ENCODE data around the gene MARK1.

MARK1 gene

DNA sequence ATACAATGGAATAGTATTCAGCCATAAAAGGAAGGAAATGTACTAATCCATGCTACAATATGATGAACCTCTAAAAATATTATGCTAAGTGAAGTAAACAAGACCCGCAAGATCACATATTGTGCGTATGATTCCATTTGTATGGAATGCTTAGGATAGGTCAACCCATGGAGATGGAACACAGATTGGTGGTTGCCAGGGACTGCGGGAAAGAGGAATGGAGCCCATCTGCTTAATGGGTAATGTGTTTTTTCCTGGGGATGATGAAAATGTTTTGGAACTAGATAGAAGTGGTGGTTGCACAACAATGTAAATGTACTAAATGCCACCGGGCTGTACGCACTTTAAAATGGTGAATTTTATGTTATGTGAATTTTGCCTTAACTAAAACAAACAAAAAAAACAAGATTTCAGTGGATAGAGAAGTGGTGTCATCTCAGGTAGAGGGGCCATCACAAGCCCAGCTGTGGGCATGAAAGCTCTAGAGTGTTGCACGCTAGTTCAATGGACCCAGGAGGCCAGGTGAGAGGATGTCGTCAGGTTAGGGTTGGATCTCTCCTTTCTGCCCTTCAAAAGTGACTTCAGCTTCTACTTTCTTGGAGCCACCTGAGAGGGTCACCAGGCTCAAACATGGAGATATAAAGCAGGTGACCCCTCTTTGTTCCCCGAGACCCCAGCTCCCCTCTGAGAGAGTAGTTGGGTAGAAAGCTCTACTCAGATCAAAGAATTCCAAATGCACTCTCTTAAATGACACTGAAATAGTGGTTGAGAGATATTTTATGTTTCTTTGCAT is 164.7 kb downstream of the MARK1 start:
- no peak for DNase-seq

DNA sequence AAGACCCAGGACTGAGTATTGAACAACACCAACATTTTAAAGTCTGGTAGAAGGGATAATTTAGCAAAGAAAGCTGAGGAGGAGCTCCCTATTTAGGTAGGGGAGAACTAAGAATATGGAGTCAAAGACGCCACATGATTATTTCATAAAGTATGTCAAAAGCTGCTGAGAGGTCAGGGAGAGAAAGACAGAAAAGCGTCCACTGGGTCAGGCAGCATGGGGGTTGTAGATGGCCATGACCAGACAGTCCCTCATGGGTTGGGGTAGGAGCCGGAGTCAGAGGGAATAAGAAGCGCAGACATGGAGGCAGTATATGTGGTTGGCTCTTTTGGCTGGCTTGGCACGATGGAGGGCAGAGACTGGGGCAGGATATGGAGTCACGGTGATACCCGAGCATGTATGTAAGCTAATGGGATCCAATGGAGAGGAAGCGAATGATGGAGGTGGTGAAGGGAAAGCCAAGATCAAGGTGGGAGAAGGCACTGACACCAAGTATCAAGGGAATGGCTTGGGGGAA is 167.0 kb downstream of the MARK1 start:
- DNase-seq: peak; percentile 21

DNA sequence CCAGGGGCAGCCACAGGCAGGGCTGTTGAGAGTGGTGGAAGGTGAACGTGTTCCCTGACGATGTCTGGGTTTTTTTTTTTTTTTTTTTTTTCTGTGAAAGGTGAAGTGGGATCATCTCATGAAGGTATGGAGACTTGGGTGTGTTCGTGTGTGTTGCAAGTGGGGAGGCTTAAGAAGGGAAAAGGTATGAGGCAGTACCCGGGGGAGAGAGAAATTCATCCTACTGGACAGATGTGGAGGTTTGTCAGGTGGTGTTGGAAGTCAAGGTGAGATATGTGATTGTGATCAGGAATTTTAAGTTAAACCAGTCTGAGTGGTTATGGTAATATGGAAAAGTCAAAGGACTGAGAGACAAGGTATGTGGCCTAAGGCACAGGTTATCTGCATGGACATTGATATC is 167.5 kb downstream of the MARK1 start:
- DNase-seq: no peak

DNA sequence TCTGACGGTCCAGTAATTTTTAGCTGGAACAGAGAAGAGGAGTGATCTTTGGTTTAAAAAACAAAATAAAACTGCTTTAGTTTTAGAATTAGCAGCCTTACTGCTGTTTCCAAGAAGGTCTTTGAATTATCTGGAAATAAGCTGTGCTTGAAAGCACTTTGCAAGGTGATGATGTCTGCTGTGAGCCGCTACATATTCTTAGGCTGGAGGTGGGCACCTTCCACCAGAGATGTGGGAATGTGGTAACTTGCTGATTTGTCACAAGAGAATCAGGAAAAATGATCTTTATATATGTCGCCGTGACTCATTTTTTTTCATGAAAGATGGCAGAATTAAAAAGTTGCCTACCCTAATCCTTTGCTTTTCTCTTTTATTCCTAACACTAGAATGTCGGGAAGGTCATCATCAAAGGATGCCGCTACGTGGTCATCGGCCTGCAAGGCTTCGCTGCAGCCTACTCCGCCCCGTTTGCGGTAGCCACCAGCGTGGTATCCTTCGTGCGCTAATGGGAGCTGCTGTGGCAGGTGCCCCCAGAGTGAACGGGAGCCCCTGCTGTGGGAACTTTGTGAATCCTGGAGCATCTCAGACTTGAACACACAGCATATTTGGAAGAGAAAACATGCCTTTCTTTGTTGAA is 168.4 kb downstream of the MARK1 start:
- DNase-seq: no peak

DNA sequence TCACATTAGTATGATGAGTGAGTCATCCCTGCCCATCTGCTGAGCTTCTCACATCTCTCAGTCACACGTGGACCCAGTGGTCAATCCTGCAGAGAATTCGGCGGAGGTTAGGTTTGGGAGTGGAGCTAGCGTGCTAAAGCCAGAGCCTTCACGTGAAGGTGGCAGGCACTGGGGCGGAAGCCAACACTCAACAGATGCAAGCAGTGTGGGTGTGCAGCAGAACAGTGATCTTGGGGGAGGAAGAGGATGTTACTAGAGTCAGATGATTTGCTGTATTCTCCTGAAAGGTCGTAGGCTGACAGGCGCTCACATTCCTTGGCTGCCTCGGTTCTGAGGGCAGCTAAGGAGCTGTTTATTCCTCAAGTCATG is 168.9 kb downstream of the MARK1 start:
- peak; percentile 53 for DNase-seq

DNA sequence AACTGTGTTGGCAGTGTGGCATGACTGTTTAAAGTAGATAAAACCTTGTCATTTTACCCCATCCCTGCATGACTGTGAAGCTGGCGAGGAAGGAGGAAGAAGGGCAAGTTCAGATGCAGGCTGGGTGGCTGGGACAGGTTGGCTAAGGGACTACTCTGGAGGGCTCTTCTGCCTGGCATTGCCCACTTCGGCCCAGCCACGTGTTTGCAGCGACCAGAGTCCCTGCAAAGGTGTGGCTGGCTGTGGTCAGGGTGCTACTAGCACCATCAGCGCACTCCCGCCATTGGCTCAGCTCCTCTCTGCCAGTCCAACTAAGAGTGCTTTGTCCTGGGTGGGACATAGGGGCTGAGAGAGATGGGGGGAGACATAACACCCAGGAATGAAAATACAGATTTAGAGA is 169.4 kb downstream of the MARK1 start:
- DNase-seq: peak; percentile 37

DNA sequence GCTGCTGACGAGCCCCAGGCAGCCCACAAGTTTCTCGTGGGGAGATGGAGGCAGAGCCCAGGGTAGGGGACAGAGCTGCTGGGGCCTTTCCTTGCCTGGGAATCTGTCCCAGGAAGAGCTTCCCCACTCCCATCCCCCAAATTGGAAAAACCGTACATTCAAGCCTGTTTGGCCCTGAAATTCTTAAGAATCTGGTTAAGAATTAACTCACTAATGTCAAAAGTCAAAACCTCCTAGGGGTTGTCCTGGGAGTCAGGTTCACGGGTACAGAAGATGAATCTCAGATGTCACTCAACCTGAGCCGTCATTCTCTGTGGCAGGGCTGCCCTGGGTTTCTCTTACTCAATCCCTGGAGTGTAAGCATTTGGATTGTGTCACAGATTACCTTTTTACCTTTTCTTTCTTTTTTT is 170.7 kb downstream of the MARK1 start:
- peak; percentile 26 for DNase-seq

DNA sequence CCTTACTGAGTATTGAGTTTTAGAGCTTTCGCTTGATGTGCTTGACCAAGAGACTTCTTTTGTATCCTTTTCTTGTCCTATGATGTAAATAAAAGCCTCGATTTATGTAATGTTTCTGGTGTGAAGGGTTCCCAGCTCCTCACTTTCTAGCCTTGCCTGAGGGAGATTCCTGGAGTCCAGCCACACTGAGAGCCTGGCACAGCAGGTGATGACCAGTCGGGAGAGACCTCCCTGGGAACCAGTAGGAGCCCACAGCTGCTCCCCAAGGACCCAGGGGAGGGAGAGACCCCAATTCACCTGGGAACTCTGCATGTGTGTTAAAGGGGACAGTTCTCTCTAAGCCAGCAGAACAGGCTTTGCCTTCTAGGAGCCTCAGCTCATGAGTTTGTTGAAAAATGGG is 171.1 kb downstream of the MARK1 start:
- DNase-seq: peak; percentile 55

DNA sequence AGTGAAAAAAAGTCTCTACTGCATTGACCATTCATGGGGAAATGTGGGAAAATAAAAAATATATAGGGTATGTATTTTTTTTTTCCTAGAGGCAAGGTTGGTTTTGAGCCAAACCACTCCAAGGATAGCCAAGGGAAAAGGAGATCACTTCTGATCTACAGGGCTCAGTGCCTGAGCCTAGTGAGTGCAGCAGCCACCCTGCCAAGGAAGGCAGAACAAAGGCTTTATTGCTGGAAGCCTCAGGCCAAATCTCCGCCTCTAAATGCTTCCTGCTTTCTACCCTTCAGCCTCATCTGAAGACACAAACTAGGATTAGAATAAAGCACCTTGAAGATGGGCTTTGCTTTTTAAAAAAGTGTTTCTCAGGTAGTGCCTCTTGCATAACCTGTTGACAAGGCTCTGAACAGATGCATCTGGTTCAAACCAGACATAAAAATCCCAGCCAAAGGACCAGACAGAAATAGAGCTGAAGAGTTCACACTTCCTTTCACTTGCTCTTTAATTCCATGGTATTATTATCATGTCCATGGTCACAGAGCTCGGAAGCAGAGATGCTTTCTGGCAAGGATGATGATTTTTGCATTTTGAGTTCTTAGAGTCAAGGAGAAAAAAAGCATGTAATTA is 172.7 kb downstream of the MARK1 start:
- peak; percentile 77 for DNase-seq

DNA sequence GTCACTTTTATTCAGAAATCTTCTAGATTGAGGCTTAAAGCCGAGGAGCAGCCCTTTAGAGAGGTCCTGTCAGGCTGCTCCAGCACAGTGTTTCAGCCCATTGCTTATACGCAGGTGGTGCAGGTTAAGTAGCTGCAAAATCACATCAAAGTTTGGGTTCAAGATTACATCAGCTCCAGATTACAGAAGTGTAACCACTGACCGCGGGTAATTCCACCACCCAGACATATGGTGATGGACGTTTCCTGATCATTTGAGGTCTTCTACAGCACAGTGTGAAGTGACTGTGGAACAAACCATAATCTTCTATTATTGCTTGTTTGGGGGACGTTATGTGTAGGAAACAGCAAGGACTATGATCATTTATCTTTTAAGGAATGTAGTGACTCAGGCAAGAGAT is 174.0 kb downstream of the MARK1 start:
- no peak for DNase-seq

DNA sequence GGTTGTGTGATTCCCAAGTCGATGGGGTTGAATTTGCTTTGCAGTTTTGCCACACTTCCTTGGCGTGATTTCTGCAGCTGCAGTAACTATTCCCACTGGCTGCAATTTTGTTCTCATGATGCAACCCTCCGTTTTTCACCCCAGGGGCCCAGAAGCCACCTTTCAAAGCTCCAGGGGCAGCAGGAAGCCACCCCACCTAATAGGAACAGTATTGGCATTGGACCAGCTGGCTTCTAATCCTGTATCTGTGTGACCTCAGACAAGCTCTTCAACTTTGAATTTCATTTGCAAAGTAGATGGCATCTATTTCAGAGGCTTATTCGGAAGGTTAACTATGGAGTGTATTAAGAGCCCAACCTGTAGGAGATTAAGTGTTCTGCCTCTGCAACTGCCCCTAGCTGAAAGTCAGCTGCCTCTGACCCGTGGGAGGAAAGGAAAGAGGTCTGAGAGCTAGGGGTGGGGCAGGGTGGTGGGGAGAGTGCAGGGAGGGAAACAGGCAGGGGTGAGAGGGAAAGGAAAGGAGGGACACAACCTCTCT is 174.9 kb downstream of the MARK1 start:
- DNase-seq: peak; percentile 30

DNA sequence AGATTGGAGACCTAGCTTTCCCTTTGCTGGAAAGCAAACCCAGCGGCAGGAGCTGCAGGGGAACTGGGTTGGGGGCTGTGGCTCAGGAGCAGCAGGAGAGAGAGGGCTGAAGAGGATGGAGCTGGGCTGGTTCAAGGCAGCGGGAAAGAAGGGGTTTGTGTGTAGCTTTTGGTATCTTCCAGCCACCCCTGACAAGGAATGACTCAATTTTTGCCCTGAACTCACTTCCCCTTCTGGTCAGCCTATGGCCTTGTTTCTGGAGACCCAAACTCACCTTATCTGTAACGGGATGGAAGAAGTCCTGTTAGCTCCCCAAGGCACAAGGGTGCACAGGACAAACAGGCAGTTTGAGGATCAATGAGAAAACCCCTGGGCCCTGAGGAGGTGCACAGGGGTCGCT is 175.4 kb downstream of the MARK1 start:
- DNase-seq: no peak

DNA sequence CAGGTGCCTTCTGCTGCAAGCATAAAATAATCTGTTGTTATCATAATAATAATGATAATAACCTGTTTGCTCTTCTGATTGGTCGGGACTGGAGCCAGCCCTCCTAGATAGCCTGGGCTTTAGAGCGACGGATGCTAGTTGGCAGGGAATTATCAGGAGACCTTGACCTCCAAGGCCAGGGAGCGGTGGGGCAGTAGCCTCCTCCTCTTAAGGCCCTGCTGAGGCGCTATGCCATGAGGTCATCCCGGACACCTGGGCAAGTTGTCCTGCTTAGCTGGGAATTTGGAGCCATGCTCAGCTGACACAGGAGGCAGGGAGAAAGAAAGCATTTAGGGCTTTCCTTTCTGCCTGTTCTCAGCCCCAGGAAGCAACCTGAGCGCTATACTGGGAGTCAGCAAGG is 177.8 kb downstream of the MARK1 start:
- DNase-seq: peak; percentile 41

DNA sequence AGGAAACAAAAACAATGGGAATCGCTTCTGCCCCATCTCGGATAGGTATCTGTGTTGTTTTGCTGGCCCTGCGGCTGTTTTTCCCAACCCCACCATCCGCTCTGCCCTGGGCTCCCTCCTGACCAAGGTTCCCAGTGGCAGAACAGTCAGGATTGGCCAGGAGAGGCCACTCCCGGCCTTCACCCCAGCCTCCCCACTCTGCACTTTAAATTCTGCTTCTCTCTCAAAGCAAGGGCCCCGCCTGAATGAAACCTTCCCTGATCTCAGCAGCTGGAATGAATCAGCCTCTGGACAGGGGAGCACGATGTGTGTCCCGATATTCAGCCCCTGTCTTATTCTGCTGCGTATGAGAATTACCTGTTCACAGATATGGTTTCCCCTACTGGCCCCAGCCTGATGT is 178.5 kb downstream of the MARK1 start:
- DNase-seq: no peak

DNA sequence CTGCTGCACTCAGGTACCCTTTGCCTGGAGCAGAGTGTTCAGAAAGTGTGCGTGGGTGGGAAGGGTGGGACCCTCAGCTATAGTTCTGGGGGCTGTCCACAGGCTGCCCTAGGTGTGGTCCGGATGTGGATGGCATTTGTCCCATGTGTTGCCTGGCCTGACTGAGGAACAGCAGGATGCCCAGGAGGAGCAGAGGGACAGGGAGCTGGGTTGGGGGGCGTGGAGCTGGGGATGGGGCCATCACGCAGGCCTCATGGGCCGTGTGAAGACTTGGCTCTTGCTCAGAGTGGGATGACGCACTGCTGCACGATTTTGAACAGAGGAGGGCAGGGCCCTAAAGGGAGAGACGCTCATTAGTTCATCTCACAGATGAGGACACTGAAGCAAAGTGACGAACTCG is 179.2 kb downstream of the MARK1 start:
- peak; percentile 43 for DNase-seq

DNA sequence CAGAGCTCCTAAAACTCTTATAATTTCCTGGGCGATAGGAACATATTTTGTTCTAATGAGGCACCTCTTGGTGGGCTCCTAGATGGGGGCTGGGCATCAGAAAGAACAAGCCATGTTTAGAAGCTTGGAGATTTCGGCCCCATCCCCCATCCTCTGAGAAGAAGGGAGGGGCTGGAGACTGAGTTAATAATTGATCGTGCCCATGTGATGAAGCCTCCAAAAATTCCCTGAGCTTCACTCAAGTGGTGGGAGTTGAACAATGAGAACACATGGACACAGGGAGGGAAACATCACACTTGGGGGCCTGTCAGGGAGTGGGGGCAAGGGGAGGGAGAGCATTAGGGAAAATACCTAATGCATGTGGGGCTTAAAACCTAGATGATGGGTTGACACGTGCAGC is 180.3 kb downstream of the MARK1 start:
- DNase-seq: no peak

DNA sequence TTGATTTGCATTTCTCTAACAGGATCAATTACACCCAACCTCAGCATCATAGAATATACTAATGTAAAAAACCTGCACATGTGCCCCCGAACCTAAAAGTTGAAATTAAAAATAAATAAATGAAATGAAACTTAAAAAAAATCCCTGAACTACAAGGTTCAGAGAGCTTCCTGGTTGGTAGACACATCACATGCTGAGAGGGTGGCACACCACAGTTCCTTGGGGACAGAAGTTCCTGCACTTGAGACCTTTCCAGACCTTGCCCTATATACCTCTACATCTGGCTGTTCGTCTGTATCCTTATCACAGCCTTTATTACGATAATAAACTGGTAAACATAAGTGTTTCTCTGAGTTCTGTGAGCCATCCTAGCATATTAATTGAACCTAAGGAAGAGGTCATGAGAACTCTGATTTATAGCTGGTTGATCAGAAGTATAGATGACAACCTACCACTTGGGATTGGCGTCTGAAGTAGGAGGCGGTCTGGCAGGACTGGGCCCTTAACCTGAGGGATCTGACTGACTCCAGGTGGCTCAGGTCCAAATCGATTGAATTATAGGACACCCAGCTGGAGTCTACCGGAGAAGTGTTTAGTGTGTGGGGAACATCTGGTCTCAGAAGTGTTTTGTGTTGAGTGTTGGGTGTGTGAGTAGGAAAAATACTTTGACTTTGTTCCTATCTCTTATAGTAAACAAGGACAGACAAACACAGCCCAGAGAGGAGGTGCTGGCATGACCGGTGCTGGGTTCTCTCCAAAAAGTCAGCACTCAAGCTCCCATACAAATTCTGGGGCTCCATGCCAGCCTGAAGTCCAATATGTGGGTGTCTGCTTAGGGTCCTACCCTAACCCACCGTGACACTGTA is 181.2 kb downstream of the MARK1 start:
- DNase-seq: no peak

DNA sequence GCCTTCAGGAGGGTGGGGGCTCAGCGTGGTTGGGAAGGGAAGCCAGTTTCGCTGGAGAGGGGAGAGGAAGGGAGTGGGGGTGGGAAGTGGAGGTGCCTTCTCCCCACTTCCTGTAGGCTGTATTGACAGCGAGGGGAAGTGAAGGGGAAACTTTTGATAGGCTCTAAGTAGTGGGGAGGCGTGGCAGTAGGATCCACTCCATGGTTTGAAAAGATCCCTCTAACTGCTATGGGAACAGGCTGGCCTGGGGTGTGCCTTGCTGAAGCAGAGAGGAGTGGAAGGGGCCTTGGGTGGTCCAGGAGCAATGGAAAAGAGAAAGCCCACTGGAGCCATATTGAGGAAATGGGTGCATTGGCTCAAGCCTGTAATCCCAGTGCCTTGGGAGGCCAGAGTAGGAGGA is 182.4 kb downstream of the MARK1 start:
- DNase-seq: peak; percentile 16

DNA sequence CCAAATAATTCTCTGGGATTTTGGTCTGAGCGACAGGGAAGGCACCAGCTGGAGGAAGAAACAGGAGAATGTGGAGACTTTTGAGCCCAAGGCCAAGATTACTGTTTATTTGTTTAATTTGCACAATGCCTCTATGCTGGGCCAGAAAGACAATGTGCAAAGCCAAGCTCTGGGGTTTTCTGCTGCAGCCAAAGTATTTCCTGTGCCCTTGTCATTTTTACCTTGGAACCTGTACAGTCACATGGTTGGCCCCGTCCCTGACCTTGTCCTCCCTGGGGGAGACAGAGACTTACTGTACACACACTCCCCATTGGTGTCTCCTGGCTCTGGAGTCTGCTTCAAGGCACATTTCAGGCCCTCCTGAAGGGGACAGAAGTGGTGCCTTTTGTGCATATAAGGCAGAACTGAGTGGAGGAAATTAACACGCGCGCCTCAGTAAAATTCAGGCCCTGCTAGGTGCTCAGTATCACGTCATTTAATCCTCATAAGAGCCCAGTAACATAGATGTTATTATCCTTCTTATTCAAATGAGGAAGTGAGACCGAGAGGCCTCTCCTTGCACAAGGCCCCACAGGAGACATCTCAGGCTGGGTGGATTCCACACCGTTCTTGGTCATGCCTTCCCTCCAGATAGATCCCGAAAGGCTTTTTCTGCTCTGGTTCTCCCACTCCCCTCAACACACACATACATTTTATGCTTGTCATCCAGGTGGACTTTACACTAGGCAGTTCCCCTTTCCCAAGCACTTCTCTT is 183.3 kb downstream of the MARK1 start:
- DNase-seq: peak; percentile 36

Data from islet precursor cell (in vitro differentiated cells).